ENCODE measurements around the gene FAM221A. TPM values are rescaled to one million over a fixed set of nuclear protein-coding genes. Genes with fewer than 3 reads are reported as not detected.
"Not testable (repeated sequence)": the region's sequence is repeated elsewhere in the genome, so short reads cannot be mapped to it uniquely, and the experiment has no call there.

Gene FAM221A
- total and polyA plus RNA-seq, 4 donors = 2.8 to 12.0 (median 5.4) TPM

DNA sequence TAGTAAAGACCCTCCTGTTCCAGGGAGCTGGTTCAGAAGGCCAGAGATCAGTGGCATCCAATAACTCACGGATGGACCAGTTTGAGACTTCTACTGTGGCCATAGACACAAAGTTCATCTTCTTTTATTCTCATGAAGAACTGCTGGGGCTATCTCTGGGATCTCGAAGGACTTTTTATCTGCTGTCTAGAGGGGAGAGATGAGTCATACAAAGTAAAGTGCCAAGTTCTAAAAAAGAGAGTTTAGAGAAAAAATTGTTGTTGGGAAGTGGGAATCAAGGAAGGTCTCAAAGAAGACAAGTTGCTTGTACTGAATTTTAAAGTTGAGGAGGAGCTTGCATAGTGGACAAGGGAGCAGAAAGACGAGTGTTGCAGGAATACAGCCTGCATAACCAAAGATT lies 8.0 kb upstream of the FAM221A start (continued):
- TF ChIP-seq, protein P1, sequence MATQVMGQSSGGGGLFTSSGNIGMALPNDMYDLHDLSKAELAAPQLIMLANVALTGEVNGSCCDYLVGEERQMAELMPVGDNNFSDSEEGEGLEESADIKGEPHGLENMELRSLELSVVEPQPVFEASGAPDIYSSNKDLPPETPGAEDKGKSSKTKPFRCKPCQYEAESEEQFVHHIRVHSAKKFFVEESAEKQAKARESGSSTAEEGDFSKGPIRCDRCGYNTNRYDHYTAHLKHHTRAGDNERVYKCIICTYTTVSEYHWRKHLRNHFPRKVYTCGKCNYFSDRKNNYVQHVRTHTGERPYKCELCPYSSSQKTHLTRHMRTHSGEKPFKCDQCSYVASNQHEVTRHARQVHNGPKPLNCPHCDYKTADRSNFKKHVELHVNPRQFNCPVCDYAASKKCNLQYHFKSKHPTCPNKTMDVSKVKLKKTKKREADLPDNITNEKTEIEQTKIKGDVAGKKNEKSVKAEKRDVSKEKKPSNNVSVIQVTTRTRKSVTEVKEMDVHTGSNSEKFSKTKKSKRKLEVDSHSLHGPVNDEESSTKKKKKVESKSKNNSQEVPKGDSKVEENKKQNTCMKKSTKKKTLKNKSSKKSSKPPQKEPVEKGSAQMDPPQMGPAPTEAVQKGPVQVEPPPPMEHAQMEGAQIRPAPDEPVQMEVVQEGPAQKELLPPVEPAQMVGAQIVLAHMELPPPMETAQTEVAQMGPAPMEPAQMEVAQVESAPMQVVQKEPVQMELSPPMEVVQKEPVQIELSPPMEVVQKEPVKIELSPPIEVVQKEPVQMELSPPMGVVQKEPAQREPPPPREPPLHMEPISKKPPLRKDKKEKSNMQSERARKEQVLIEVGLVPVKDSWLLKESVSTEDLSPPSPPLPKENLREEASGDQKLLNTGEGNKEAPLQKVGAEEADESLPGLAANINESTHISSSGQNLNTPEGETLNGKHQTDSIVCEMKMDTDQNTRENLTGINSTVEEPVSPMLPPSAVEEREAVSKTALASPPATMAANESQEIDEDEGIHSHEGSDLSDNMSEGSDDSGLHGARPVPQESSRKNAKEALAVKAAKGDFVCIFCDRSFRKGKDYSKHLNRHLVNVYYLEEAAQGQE (IDR thresholded peaks at IDR 0.05) = no peak
- TF ChIP-seq HNF4A (conservative IDR thresholded peaks at IDR 0.05) = no peak
- no peak for TF ChIP-seq FOXA2 (IDR thresholded peaks at IDR 0.05)
- TF ChIP-seq NR2F2 (IDR thresholded peaks at IDR 0.05) = no peak
- no peak for TF ChIP-seq RXRA (IDR thresholded peaks at IDR 0.05)

- WGBS = 9% methylated on average over 42 of the region's 42 CpGs
- Histone ChIP-seq H3K9ac (ENCODE audit: low read depth in 1 of 2, low read length in 2 of 2) (peak overlapping the region; percentile 30 to 61), H3K9me3 (ENCODE audit: control insufficient read depth in 4 of 4, low read length in 3 of 4) (no peaks in the 10 kb centered on the region), H3K4me3 (ENCODE audit: low read depth in 1 of 3, low read length in 3 of 3) (peak overlapping the region; percentile 81 to 99 (median 81)), H3K36me3 (ENCODE audit: control insufficient read depth in 4 of 4, insufficient read depth in 3 of 4, low read depth in 1 of 4, low read length in 3 of 4) (peaks cover 0 to 1% (median 0%) of the 10 kb centered on the region in 4 donors), H3K27me3 (ENCODE audit: control insufficient read depth in 4 of 4, insufficient read depth in 4 of 4, low read length in 3 of 4) (no peaks in the 10 kb centered on the region), H3K27ac (ENCODE audit: low read depth in 1 of 2, low read length in 2 of 2) (peak overlapping the region; percentile 80 to 81), H3K4me1 (ENCODE audit: control insufficient read depth in 4 of 4, insufficient read depth in 4 of 4, low read length in 3 of 4) (peaks cover 4 to 7% (median 6%) of the 10 kb centered on the region in 4 donors)
- DNase-seq (ENCODE audit: low spot score) = peak; percentile 45
- TF ChIP-seq, protein P2, sequence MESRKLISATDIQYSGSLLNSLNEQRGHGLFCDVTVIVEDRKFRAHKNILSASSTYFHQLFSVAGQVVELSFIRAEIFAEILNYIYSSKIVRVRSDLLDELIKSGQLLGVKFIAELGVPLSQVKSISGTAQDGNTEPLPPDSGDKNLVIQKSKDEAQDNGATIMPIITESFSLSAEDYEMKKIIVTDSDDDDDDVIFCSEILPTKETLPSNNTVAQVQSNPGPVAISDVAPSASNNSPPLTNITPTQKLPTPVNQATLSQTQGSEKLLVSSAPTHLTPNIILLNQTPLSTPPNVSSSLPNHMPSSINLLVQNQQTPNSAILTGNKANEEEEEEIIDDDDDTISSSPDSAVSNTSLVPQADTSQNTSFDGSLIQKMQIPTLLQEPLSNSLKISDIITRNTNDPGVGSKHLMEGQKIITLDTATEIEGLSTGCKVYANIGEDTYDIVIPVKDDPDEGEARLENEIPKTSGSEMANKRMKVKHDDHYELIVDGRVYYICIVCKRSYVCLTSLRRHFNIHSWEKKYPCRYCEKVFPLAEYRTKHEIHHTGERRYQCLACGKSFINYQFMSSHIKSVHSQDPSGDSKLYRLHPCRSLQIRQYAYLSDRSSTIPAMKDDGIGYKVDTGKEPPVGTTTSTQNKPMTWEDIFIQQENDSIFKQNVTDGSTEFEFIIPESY (IDR thresholded peaks at IDR 0.05) = no peak
- peak; percentile 27 for TF ChIP-seq SP1 (IDR thresholded peaks at IDR 0.05)
- no peak for TF ChIP-seq RAD21 (IDR thresholded peaks at IDR 0.05)
- TF ChIP-seq RXRA (IDR thresholded peaks at IDR 0.05) = peak; percentile 45 to 61
- TF ChIP-seq, protein P3, sequence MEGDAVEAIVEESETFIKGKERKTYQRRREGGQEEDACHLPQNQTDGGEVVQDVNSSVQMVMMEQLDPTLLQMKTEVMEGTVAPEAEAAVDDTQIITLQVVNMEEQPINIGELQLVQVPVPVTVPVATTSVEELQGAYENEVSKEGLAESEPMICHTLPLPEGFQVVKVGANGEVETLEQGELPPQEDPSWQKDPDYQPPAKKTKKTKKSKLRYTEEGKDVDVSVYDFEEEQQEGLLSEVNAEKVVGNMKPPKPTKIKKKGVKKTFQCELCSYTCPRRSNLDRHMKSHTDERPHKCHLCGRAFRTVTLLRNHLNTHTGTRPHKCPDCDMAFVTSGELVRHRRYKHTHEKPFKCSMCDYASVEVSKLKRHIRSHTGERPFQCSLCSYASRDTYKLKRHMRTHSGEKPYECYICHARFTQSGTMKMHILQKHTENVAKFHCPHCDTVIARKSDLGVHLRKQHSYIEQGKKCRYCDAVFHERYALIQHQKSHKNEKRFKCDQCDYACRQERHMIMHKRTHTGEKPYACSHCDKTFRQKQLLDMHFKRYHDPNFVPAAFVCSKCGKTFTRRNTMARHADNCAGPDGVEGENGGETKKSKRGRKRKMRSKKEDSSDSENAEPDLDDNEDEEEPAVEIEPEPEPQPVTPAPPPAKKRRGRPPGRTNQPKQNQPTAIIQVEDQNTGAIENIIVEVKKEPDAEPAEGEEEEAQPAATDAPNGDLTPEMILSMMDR (IDR thresholded peaks at IDR 0.05; ENCODE audit: low read depth, low read length, missing input control) = no peak
- TF ChIP-seq, protein P1 (IDR thresholded peaks at IDR 0.05) = no peak
- TF ChIP-seq, protein P4, sequence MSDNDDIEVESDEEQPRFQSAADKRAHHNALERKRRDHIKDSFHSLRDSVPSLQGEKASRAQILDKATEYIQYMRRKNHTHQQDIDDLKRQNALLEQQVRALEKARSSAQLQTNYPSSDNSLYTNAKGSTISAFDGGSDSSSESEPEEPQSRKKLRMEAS (IDR thresholded peaks at IDR 0.05) = peak; percentile 18
- TF ChIP-seq YY1 (IDR thresholded peaks at IDR 0.05) = peak; percentile 52
- TF ChIP-seq GABPA (IDR thresholded peaks at IDR 0.05 in 1 of 2, conservative IDR thresholded peaks at IDR 0.05 in 1 of 2) = peak in 1 of 2 donors; percentile 80
- TF ChIP-seq HNF4A (conservative IDR thresholded peaks at IDR 0.05) = peak; percentile 44 to 71
These were observed 711 bp downstream of the FAM221A start for GRCh38 chr7:23680414-23681405.

GRCh38 chr7:23684041-23684440 lies 4.0 kb downstream of the FAM221A start:
- H3K4me1 ChIP-seq (ENCODE audit: control insufficient read depth in 4 of 4, insufficient read depth in 4 of 4, low read length in 3 of 4); H3K27me3 ChIP-seq (ENCODE audit: control insufficient read depth in 4 of 4, insufficient read depth in 4 of 4, low read length in 3 of 4); DNase-seq (ENCODE audit: low spot score); H3K27ac ChIP-seq (ENCODE audit: low read depth in 1 of 2, low read length in 2 of 2); H3K36me3 ChIP-seq (ENCODE audit: control insufficient read depth in 4 of 4, insufficient read depth in 3 of 4, low read depth in 1 of 4, low read length in 3 of 4); H3K9me3 ChIP-seq (ENCODE audit: control insufficient read depth in 4 of 4, low read length in 3 of 4); H3K9ac ChIP-seq (ENCODE audit: low read depth in 1 of 2, low read length in 2 of 2); H3K4me3 ChIP-seq (ENCODE audit: low read depth in 1 of 3, low read length in 3 of 3): not testable (repeated sequence)
- whole genome bisulfite sequencing = 83% methylated on average over 6 of the region's 6 CpGs
